Neural progenitor cell (in vitro differentiated cells): ENCODE measurements around the gene TMEM178B. TPM values are rescaled to one million over a fixed set of nuclear protein-coding genes. Genes with fewer than 3 reads are reported as not detected.

Experiments
- DNase-seq: peaks from one replicate; pipeline ENCODE4 v3.0.0-alpha.2; 2016; ENCODE audit warnings: low spot score
- H2AFZ ChIP-seq: fragments of 200-600 bp; sonication (generic); replicated peaks from 2 replicates; pipeline ENCODE4 v1.6.1; 2016; ENCODE audit warnings: antibody characterized with exemption
- H3F3A ChIP-seq: fragments of 200-600 bp; sonication (generic); 2 replicates; pipeline ENCODE4 v1.6.1; 2016; ENCODE audit warnings: antibody characterized with exemption, low read depth
- H3K27ac ChIP-seq: fragments of 200-600 bp; sonication (generic); 2 replicates; pipeline ENCODE4 v1.5.1; 2016; ENCODE audit warnings: mild to moderate bottlenecking
- H3K27me3 ChIP-seq: fragments of 200-600 bp; sonication (generic); 2 replicates; pipeline ENCODE4 v1.6.1; 2016; ENCODE audit warnings: mild to moderate bottlenecking, moderate library complexity
- H3K36me3 ChIP-seq: fragments of 200-600 bp; sonication (generic); 2 replicates; pipeline ENCODE4 v1.5.1; 2016
- H3K4me1 ChIP-seq: fragments of 200-600 bp; sonication (generic); 2 replicates; pipeline ENCODE4 v1.6.1; 2016; ENCODE audit warnings: mixed run types
- H3K4me2 ChIP-seq: fragments of 200-600 bp; sonication (generic); 2 replicates; pipeline ENCODE4 v1.6.1; 2016
- H3K4me3 ChIP-seq: fragments of 200-600 bp; sonication (generic); 2 replicates; pipeline ENCODE4 v1.5.1; 2016
- H3K79me2 ChIP-seq: fragments of 200-600 bp; sonication (generic); 2 replicates; pipeline ENCODE4 v1.6.1; 2016; ENCODE audit warnings: low read depth
- H3K9ac ChIP-seq: fragments of 200-600 bp; sonication (generic); 2 replicates; pipeline ENCODE4 v1.6.1; 2016
- H3K9me3 ChIP-seq: fragments of 200-600 bp; sonication (generic); 2 replicates; pipeline ENCODE4 v1.5.1; 2016; ENCODE audit warnings: low read depth
- H4K20me1 ChIP-seq: fragments of 200-600 bp; sonication (generic); 2 replicates; pipeline ENCODE4 v1.6.1; 2016; ENCODE audit warnings: low read depth
- H3K27ac Mint-ChIP-seq: 3 replicates; pipeline ENCODE4 v1.8.0; 2021; ENCODE audit warnings: mixed read lengths
- H3K27me3 Mint-ChIP-seq: 2 replicates; pipeline ENCODE4 v1.8.0; 2022; ENCODE audit warnings: low read depth, mild to moderate bottlenecking, inconsistent platforms, moderate library complexity, mixed read lengths; ENCODE audit not compliant: insufficient read depth
- H3K36me3 Mint-ChIP-seq: 3 replicates; pipeline ENCODE4 v1.8.0; 2021; ENCODE audit warnings: mixed read lengths
- H3K4me1 Mint-ChIP-seq: 3 replicates; pipeline ENCODE4 v1.8.0; 2021; ENCODE audit warnings: mixed read lengths
- H3K4me3 Mint-ChIP-seq: 3 replicates; pipeline ENCODE4 v1.8.0; 2021; ENCODE audit warnings: mild to moderate bottlenecking, moderate library complexity, mixed read lengths
- H3K9me3 Mint-ChIP-seq: 3 replicates; pipeline ENCODE4 v1.8.0; 2020; ENCODE audit warnings: mixed read lengths
- EZH2 ChIP-seq: fragments of 200-600 bp; sonication (generic); IDR thresholded peaks from 2 replicates; pipeline ENCODE4 v1.6.1; 2017; ENCODE audit warnings: antibody characterized with exemption, mild to moderate bottlenecking, moderate library complexity
- EZH2phosphoT487 ChIP-seq: fragments of 200-600 bp; sonication (generic); IDR thresholded peaks from 2 replicates; pipeline ENCODE4 v1.6.1; 2017; ENCODE audit warnings: antibody characterized with exemption
- total RNA-seq: library from RNA; depleted of rRNA; stranded (reverse); fragments of >200 nt; gene quantifications from 2 replicates; pipeline ENCODE4 v1.2.3, GENCODE V29; 2015; ENCODE audit warnings: low replicate concordance
- TF ChIP-seq, protein P1 (sequence below): fragments of 200-600 bp; sonication (generic); IDR thresholded peaks from 2 replicates; pipeline ENCODE4 v1.5.1; 2017; ENCODE audit warnings: antibody characterized with exemption, mild to moderate bottlenecking

TMEM178B gene
- total RNA-seq, 1 donor from 2014 or later = 2.9 TPM

DNA sequence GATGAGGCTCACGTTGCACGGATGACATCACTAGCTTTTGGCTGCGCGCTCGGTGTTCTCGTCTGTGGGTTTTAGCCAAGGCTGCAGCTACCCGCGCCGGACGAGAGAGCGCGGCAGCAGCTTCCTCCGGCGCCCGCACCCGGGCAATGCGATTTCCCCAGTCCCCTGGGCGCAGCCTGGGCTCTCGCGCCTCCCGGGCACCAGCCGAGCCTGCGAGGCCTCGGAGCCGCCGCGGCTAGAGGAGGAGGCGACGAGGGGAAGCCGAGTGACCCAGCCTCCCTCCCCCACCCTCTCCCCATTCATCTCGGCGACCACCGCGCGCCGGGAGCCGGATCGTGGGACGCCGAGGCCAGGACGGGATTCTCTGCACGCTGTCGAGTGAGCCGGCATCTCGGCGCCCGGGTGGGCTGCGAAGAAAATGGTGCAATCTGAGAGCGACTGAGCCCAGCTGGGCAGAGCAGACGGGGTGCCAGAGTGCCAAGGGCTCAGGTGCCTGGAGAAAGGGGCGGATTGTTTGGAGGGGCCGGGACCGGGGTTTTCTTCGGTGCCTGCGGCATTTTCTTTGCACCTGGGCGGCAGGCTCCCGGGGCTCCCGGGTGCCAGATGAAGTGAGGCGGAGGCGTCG, 1.2 kb upstream of the TMEM178B start:
- Histone ChIP-seq H3F3A (peaks cover 30% of the 10 kb centered on the region), H3K27me3 (peaks cover 67% of the 10 kb centered on the region), H2AFZ (no peak overlapping the region), H3K79me2 (peaks cover 22% of the 10 kb centered on the region), H4K20me1 (peaks cover 11% of the 10 kb centered on the region), H3K4me1 (peaks cover 35% of the 10 kb centered on the region), H3K4me3 (peak overlapping the region; percentile 81), H3K9ac (no peak overlapping the region), H3K27ac (no peak overlapping the region), H3K9me3 (no peaks in the 10 kb centered on the region), H3K4me2 (peak overlapping the region; percentile 96), H3K36me3 (no peaks in the 10 kb centered on the region)
- no peaks in the 10 kb centered on the region for H3K9me3 Mint-ChIP-seq
- no peaks in the 10 kb centered on the region for H3K36me3 Mint-ChIP-seq
- peak; percentile 75 for DNase-seq
- TF ChIP-seq EZH2phosphoT487 (no peak), EZH2 (peak; percentile 55)
- peaks cover 11% of the 10 kb centered on the region for H3K4me1 Mint-ChIP-seq
- peaks cover 5% of the 10 kb centered on the region for H3K27me3 Mint-ChIP-seq
- no peak overlapping the region for H3K27ac Mint-ChIP-seq
- H3K4me3 Mint-ChIP-seq = peak overlapping the region; percentile 93

DNA sequence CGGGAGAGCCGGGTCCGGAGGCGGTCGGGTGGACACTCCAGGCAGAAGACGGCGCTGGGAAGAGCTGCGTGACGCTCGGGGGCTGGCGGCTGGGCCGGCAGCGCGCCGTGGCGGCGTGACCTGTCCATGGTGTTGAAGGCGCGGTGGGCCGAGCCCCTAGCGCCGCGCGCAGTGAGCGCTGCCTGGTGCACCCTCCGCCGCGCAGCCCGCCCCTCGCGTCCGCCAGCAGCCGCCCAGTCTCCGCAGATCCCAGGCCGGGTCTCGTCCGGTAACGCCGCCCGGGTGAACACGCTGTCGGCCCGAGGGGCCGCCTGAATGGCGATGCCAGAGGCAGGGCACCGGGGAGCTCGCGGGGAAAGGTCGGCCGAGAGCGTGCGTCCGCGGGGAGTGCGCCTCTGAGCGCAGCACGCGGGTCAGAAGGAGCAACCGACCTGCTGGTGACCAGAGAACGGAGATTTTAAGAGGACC, 657 bp upstream of the TMEM178B start:
- peaks cover 30% of the 10 kb centered on the region for H3F3A ChIP-seq
- peak; percentile 92 for DNase-seq
- TF ChIP-seq EZH2 = no peak
- TF ChIP-seq EZH2phosphoT487 = no peak
- TF ChIP-seq, protein P1, sequence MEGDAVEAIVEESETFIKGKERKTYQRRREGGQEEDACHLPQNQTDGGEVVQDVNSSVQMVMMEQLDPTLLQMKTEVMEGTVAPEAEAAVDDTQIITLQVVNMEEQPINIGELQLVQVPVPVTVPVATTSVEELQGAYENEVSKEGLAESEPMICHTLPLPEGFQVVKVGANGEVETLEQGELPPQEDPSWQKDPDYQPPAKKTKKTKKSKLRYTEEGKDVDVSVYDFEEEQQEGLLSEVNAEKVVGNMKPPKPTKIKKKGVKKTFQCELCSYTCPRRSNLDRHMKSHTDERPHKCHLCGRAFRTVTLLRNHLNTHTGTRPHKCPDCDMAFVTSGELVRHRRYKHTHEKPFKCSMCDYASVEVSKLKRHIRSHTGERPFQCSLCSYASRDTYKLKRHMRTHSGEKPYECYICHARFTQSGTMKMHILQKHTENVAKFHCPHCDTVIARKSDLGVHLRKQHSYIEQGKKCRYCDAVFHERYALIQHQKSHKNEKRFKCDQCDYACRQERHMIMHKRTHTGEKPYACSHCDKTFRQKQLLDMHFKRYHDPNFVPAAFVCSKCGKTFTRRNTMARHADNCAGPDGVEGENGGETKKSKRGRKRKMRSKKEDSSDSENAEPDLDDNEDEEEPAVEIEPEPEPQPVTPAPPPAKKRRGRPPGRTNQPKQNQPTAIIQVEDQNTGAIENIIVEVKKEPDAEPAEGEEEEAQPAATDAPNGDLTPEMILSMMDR = no peak
- no peaks in the 10 kb centered on the region for H3K36me3 ChIP-seq
- peaks cover 22% of the 10 kb centered on the region for H3K79me2 ChIP-seq
- peaks cover 67% of the 10 kb centered on the region for H3K27me3 ChIP-seq
- no peaks in the 10 kb centered on the region for H3K9me3 ChIP-seq
- Mint-ChIP-seq H3K36me3 (no peaks in the 10 kb centered on the region), H3K27ac (no peak overlapping the region), H3K27me3 (peaks cover 5% of the 10 kb centered on the region), H3K4me1 (peaks cover 11% of the 10 kb centered on the region), H3K9me3 (no peaks in the 10 kb centered on the region), H3K4me3 (peak overlapping the region; percentile 93)
- H3K4me1 ChIP-seq = peaks cover 35% of the 10 kb centered on the region
- H3K4me3 ChIP-seq = peak overlapping the region; percentile 81
- peak overlapping the region; percentile 96 for H3K4me2 ChIP-seq
- H3K27ac ChIP-seq = no peak overlapping the region
- peak overlapping the region; percentile 98 for H2AFZ ChIP-seq
- peaks cover 11% of the 10 kb centered on the region for H4K20me1 ChIP-seq
- no peak overlapping the region for H3K9ac ChIP-seq

DNA sequence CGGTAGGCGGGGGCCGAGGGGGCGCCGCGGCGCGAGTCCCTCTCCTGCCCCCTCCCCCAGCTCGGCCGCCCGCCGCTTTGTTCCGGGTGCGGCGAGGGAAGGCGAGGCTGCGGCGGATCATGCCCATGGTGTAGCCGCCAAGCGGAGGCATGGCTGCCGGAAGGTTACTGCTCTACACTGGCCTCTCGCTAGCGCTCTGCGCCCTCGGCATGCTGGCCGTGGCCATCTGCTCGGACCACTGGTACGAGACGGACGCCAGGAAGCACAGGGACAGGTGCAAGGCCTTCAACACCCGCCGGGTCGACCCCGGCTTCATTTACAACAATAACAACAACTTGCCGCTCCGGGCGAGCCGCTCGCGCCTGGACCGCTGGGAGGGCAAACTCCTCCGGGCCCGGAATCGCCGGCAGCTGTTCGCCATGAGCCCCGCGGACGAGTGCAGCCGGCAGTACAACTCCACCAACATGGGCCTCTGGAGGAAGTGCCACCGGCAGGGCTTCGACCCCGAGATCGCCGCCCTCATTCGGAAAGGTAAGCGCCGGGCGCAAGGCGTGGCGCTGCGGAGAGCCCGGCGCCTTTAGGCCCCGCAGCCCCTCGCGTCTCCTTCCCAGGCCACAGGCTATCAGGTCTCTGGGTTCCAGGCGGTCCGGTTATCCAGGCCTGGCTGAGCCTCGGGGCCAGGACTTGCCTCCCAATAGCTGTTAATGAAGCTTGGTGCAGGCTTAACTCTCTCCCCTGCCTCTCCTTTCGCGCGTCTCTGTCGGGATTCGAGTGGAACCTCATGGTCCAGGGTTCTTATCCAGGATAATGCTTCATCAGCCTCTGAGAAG, 513 bp downstream of the TMEM178B start:
- DNase-seq = peak; percentile 71
- H3K36me3 ChIP-seq = no peaks in the 10 kb centered on the region
- Mint-ChIP-seq H3K27me3 (peaks cover 5% of the 10 kb centered on the region), H3K9me3 (no peaks in the 10 kb centered on the region), H3K36me3 (no peaks in the 10 kb centered on the region), H3K27ac (peak overlapping the region; percentile 76), H3K4me1 (peaks cover 11% of the 10 kb centered on the region), H3K4me3 (no peak overlapping the region)
- TF ChIP-seq EZH2 (no peak), EZH2phosphoT487 (no peak)
- TF ChIP-seq, protein P1 = no peak
- H3K9ac ChIP-seq = no peak overlapping the region
- H4K20me1 ChIP-seq = peaks cover 11% of the 10 kb centered on the region
- H3K79me2 ChIP-seq = peaks cover 22% of the 10 kb centered on the region
- H3K27ac ChIP-seq = no peak overlapping the region
- H3K4me2 ChIP-seq = peak overlapping the region; percentile 96
- H3K4me1 ChIP-seq = peaks cover 35% of the 10 kb centered on the region
- H3K4me3 ChIP-seq = peak overlapping the region; percentile 81
- H3K9me3 ChIP-seq = no peaks in the 10 kb centered on the region
- H2AFZ ChIP-seq = peak overlapping the region; percentile 98
- peaks cover 65% of the 10 kb centered on the region for H3K27me3 ChIP-seq
- peaks cover 30% of the 10 kb centered on the region for H3F3A ChIP-seq
